ENCODE data around the gene SCMH1. TPM values are rescaled to one million over a fixed set of nuclear protein-coding genes. Genes with fewer than 3 reads are reported as not detected.

The SCMH1 gene
- total and polyA plus RNA-seq, 2 experiments from 2014 or later = 15.0 to 19.4 TPM

DNA sequence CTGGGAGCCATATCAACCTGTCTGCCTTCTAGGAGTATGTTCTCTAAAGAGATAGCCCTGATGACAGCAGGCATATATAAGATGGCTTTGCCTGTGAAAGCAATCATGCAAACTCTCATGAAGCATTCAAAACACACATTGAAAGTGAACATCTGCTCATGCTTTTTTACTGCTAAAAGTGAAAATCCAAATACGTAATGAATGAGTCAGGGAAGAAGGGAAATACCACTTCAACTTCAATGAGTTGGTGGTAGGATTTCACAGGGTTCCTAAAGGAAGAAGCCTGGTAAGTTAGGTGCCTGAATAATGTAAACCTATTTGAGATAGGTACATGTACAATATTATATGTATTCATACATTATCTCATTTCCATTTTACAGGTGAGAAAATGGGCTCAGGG lies 170.1 kb downstream of the SCMH1 start:
- H3K36me3 ChIP-seq (ENCODE audit: insufficient read depth) = no peaks in the 10 kb centered on the region
- H4K20me1 ChIP-seq (replicated peaks; ENCODE audit: insufficient read depth) = no peaks in the 10 kb centered on the region
- no peak overlapping the region for H2AFZ ChIP-seq
- DNase-seq (ENCODE audit: low spot score) = no peak
- H3F3A ChIP-seq (replicated peaks; ENCODE audit: low read depth) = no peaks in the 10 kb centered on the region
- TF ChIP-seq NANOG (IDR thresholded peaks at IDR 0.05; ENCODE audit: borderline replicate concordance) (no peak), STAT1 (IDR thresholded peaks at IDR 0.05; ENCODE audit: unreplicated experiment) (no peak), ZNF331 (CRISPR knock-in tag; IDR thresholded peaks at IDR 0.05; ENCODE audit: low read depth) (no peak), ZNF462 (CRISPR knock-in tag; IDR thresholded peaks at IDR 0.05) (no peak), EZH2 (IDR thresholded peaks at IDR 0.05; ENCODE audit: low read depth, unreplicated experiment) (no peak)
- TF ChIP-seq, protein P1, sequence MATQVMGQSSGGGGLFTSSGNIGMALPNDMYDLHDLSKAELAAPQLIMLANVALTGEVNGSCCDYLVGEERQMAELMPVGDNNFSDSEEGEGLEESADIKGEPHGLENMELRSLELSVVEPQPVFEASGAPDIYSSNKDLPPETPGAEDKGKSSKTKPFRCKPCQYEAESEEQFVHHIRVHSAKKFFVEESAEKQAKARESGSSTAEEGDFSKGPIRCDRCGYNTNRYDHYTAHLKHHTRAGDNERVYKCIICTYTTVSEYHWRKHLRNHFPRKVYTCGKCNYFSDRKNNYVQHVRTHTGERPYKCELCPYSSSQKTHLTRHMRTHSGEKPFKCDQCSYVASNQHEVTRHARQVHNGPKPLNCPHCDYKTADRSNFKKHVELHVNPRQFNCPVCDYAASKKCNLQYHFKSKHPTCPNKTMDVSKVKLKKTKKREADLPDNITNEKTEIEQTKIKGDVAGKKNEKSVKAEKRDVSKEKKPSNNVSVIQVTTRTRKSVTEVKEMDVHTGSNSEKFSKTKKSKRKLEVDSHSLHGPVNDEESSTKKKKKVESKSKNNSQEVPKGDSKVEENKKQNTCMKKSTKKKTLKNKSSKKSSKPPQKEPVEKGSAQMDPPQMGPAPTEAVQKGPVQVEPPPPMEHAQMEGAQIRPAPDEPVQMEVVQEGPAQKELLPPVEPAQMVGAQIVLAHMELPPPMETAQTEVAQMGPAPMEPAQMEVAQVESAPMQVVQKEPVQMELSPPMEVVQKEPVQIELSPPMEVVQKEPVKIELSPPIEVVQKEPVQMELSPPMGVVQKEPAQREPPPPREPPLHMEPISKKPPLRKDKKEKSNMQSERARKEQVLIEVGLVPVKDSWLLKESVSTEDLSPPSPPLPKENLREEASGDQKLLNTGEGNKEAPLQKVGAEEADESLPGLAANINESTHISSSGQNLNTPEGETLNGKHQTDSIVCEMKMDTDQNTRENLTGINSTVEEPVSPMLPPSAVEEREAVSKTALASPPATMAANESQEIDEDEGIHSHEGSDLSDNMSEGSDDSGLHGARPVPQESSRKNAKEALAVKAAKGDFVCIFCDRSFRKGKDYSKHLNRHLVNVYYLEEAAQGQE (IDR thresholded peaks at IDR 0.05; ENCODE audit: unreplicated experiment) = no peak
- H3K4me3 ChIP-seq = no peak overlapping the region
- no peak overlapping the region for H3K27ac ChIP-seq (ENCODE audit: low read depth)
- Mint-ChIP-seq H3K4me1 (no peaks in the 10 kb centered on the region), H3K27me3 (ENCODE audit: insufficient read depth, low read depth, poor library complexity) (peaks cover 3% of the 10 kb centered on the region), H3K27ac (no peak overlapping the region), H3K9me3 (no peaks in the 10 kb centered on the region), H3K4me3 (no peak overlapping the region), H3K36me3 (ENCODE audit: low read depth) (no peaks in the 10 kb centered on the region)
- H3K4me2 ChIP-seq = no peak overlapping the region
- no peaks in the 10 kb centered on the region for H3K9me2 ChIP-seq (ENCODE audit: insufficient read depth)
- no peaks in the 10 kb centered on the region for H3K4me1 ChIP-seq (ENCODE audit: insufficient read depth)
- no peak for ATAC-seq
- H3K27me3 ChIP-seq (ENCODE audit: insufficient read depth) = no peaks in the 10 kb centered on the region
- H3K79me2 ChIP-seq (replicated peaks; ENCODE audit: insufficient read depth) = no peaks in the 10 kb centered on the region
